K562 (cell line): ENCODE results near the gene IL23A. TPM values are rescaled to one million over a fixed set of nuclear protein-coding genes. Genes with fewer than 3 reads are reported as not detected.

Source experiments
- BHLHE40 ChIP-seq: IDR thresholded peaks from 2 replicates; pipeline ENCODE4 v1.6.1; 2011; ENCODE audit warnings: low read length, improper control_type of control experiment
- CHD1 ChIP-seq: fragments of 200-600 bp; sonication (generic); IDR thresholded peaks from one replicate; pipeline ENCODE4 v1.6.1; 2012; ENCODE audit warnings: mild to moderate bottlenecking, moderate library complexity, low read length, inconsistent platforms
- E4F1 ChIP-seq: fragments of 250-450 bp; sonication (Bioruptor Pico); IDR thresholded peaks from 2 replicates; pipeline ENCODE4 v1.5.0; 2021; ENCODE audit warnings: mild to moderate bottlenecking, borderline replicate concordance
- ETV5 ChIP-seq: sonication (generic); formaldehyde crosslinking; IDR thresholded peaks from 2 replicates; pipeline ENCODE4 v1.4.0; 2020; ENCODE audit warnings: low read depth, mild to moderate bottlenecking, missing genetic modification reagents
- EZH2 ChIP-seq: IDR thresholded peaks from 2 replicates; pipeline ENCODE4 v1.6.1; 2012; ENCODE audit warnings: low read depth, mild to moderate bottlenecking, inconsistent platforms, low read length, borderline replicate concordance
- MECOM ChIP-seq: fragments of 250-450 bp; sonication (Bioruptor Pico); IDR thresholded peaks from 2 replicates; pipeline ENCODE4 v1.8.0; 2022; ENCODE audit warnings: inconsistent platforms
- NFE2 ChIP-seq: IDR thresholded peaks from 2 replicates; pipeline ENCODE4 v1.6.1; 2014; ENCODE audit warnings: antibody characterized with exemption, low read depth
- PML ChIP-seq: IDR thresholded peaks from 2 replicates; pipeline ENCODE4 v1.6.1; 2012; ENCODE audit warnings: low read length, inconsistent platforms
- POLR2AphosphoS5 ChIP-seq: IDR thresholded peaks from 2 replicates; pipeline ENCODE4 v1.6.1; 2011; ENCODE audit warnings: mild to moderate bottlenecking, low read depth, low read length, moderate library complexity; ENCODE audit not compliant: control insufficient read depth, insufficient read depth
- POLR3G ChIP-seq: IDR thresholded peaks from 2 replicates; pipeline ENCODE4 v1.6.1; 2011; ENCODE audit not compliant: insufficient read length, insufficient replicate concordance; ENCODE audit errors: extremely low read depth
- PREB ChIP-seq: sonication (generic); formaldehyde crosslinking; IDR thresholded peaks from 2 replicates; pipeline ENCODE4 v1.8.1; 2023; ENCODE audit warnings: mild to moderate bottlenecking, missing genetic modification reagents
- SRF ChIP-seq, 2 experiments: fragments of 250-450, 450-650 bp in 1 of 2; sonication (Bioruptor Pico) in 1 of 2; sonication (generic) in 1 of 2; formaldehyde crosslinking; IDR thresholded peaks; 2 replicates each; pipeline versions ENCODE4 v1.5.0 to v1.5.1; 2020 to 2022; ENCODE audit warnings: mild to moderate bottlenecking in 1 of 2, missing genetic modification reagents in 1 of 2
- TAF1 ChIP-seq: IDR thresholded peaks from 2 replicates; pipeline ENCODE4 v1.6.1; 2011; ENCODE audit warnings: mild to moderate bottlenecking, low read length, moderate library complexity; ENCODE audit not compliant: insufficient read depth, control insufficient read depth, severe bottlenecking; ENCODE audit errors: extremely low read depth
- TAF7 ChIP-seq: fragments of 450-650 bp; IDR thresholded peaks from 2 replicates; pipeline ENCODE4 v1.6.1; 2016; ENCODE audit warnings: missing genetic modification characterization, missing compliant biosample characterization
- TFAM ChIP-seq: fragments of 250-450 bp; sonication (Bioruptor Pico); conservative IDR thresholded peaks from 2 replicates; pipeline ENCODE4 v1.5.0; 2021; ENCODE audit warnings: mild to moderate bottlenecking, moderate library complexity
- ZNF23 ChIP-seq: fragments of 250-450 bp; sonication (Bioruptor Pico); IDR thresholded peaks from 2 replicates; pipeline ENCODE4 v1.4.0; 2020; ENCODE audit warnings: mild to moderate bottlenecking
- ZNF583 ChIP-seq: fragments of 250-450 bp; sonication (Bioruptor Pico); IDR thresholded peaks from 2 replicates; pipeline ENCODE4 v1.4.0; 2020
- ZNF766 ChIP-seq: fragments of 200-800 bp; sonication (Bioruptor generic); conservative IDR thresholded peaks from 2 replicates; pipeline ENCODE4 v1.6.1; 2016; ENCODE audit warnings: missing genetic modification characterization, missing compliant biosample characterization
- ZNF77 ChIP-seq: fragments of 250-450 bp; sonication (Bioruptor Pico); IDR thresholded peaks from 2 replicates; pipeline ENCODE4 v1.5.0; 2020
- polyA plus RNA-seq, 8 experiments: library from polyadenylated mRNA; depleted of rRNA in 4 of 8; stranded (reverse) in 5 of 8; unstranded in 3 of 8; fragments of >200 nt; fragmentation: Nextera tagmentation in 2 of 8; fragmentation: Illumina TruSeq in 1 of 8; extraction: Ambion mirVana in 2 of 8; extraction: Trizol in 1 of 8; gene quantifications; 2 replicates each; pipeline versions ENCODE4 v1.2.1 to v1.2.3, GENCODE V29; 2011 to 2014; ENCODE audit warnings: inconsistent platforms in 1 of 8, missing spikeins in 1 of 8
- total RNA-seq, 7 experiments: library from RNA; depleted of rRNA in 6 of 7; stranded (reverse); fragments of >200 nt in 6 of 7; fragmentation: Illumina TruSeq in 2 of 7; extraction: Trizol in 2 of 7; gene quantifications; 2 replicates each; pipeline versions ENCODE4 v1.2.1 to v1.2.3, GENCODE V29; 2011 to 2021; ENCODE audit warnings: low replicate concordance in 1 of 7
- TF ChIP-seq, protein P1 (sequence below): fragments of 250-450 bp; sonication (Bioruptor Pico); IDR thresholded peaks from 2 replicates; pipeline ENCODE4 v1.6.1; 2021; ENCODE audit warnings: mild to moderate bottlenecking
- TF ChIP-seq, protein P2 (sequence below): fragments of 200-800 bp; sonication (Bioruptor generic); IDR thresholded peaks from 2 replicates; pipeline ENCODE4 v1.6.1; 2017; ENCODE audit warnings: missing genetic modification characterization, missing compliant biosample characterization

Gene IL23A
- total and polyA plus RNA-seq, 9 of the 15 experiments (the other 6 are each of a cell fraction or from before 2014, with no cell fraction given), result 4.4 to 37.2 (median 9.6) TPM

DNA sequence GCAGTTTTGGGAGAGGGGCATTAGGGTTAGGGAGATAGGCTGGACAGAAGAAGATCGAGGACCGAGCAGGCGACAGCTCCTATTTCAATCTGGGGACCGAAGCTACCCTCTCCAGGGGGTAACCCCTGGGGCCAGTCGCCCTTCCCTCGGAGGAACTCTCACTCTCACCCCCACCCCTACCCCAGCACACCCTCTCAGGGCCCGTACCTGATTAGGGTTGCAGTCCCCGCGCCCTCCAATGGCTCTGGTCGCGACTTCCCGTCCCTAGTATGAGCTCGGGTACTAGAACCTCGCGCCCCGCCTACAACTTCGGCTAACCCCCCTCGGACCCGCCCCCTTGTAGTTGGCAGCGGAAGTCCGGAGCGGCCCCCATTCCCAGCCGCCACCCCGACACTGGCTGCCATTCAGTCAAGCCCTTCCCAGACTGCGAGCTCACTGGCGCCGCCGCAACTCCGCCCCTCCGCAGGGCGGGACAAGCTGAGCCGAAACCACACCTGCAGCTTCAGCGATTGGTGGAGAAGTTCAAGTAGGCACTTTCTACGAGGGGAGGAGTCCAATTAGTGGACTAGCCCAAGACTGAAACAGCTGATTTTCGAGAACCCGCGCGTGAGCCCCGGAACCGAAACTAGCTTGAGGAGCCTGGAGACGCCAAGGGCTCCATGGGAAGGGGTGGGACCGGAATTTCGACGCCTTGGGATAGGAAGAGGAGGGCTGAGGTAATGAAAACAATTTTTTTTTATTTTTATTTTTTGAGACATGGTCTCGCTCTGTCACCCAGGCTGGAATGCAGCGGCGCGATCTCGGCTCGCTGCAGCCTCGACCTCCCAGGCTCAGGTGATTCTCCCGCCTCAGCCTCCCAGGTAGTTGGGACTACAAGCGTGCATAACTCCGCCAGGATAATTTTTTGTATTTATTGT lies 21.4 kb downstream of the IL23A start, which contains the start of gene STAT2 (continued):
- TF ChIP-seq, protein P1, sequence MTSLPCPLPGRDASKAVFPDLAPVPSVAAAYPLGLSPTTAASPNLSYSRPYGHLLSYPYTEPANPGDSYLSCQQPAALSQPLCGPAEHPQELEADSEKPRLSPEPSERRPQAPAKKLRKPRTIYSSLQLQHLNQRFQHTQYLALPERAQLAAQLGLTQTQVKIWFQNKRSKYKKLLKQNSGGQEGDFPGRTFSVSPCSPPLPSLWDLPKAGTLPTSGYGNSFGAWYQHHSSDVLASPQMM, result no peak
- TF ChIP-seq MECOM (CRISPR knock-in tag) (no peak), ZNF583 (no peak), ZNF23 (no peak), PML (no peak; the same call in 1 of the 2 replicates), E4F1 (CRISPR knock-in tag) (no peak), ETV5 (CRISPR knock-in tag) (peak; percentile 84; the same call in 1 of the 2 replicates), TAF7 (tag) (peak; percentile 54; the same call in 1 of the 2 replicates), SRF (CRISPR knock-in tag; IDR thresholded peaks at IDR 0.05) (0 out of 4 replicates have a peak, but pooled peaks of 1 of the 2 experiments have one; percentile 57), POLR3G (no peak), BHLHE40 (peak; percentile 96), EZH2 (no peak), ZNF766 (no peak), PREB (CRISPR knock-in tag) (no peak), POLR2AphosphoS5 (peak; percentile 74), ZNF77 (CRISPR knock-in tag) (no peak), NFE2 (no peak), TFAM (CRISPR knock-in tag) (no peak), TAF1 (peak; percentile 78), CHD1 (no peak)
- TF ChIP-seq, protein P2, sequence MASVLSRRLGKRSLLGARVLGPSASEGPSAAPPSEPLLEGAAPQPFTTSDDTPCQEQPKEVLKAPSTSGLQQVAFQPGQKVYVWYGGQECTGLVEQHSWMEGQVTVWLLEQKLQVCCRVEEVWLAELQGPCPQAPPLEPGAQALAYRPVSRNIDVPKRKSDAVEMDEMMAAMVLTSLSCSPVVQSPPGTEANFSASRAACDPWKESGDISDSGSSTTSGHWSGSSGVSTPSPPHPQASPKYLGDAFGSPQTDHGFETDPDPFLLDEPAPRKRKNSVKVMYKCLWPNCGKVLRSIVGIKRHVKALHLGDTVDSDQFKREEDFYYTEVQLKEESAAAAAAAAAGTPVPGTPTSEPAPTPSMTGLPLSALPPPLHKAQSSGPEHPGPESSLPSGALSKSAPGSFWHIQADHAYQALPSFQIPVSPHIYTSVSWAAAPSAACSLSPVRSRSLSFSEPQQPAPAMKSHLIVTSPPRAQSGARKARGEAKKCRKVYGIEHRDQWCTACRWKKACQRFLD (CRISPR knock-in tag), result no peak; the same call in 1 of the 2 replicates
